ENCODE data around the gene TAS2R16. TPM values are rescaled to one million over a fixed set of nuclear protein-coding genes. Genes with fewer than 3 reads are reported as not detected.

Gene TAS2R16
- total RNA-seq (not detected), polyA plus RNA-seq (not detected)

- DNase-seq = no peak
- Histone ChIP-seq H3K27ac (no peak within 1 kb of the TSS), H3K27me3 (no peaks in the 10 kb centered on the region), H3K36me3 (no peaks in the 10 kb centered on the region), H3K9me3 (no peaks in the 10 kb centered on the region), H3K4me3 (no peak within 1 kb of the TSS), H3K4me1 (no peaks in the 10 kb centered on the region)
- ATAC-seq = no peak
- TF ChIP-seq, protein P1, sequence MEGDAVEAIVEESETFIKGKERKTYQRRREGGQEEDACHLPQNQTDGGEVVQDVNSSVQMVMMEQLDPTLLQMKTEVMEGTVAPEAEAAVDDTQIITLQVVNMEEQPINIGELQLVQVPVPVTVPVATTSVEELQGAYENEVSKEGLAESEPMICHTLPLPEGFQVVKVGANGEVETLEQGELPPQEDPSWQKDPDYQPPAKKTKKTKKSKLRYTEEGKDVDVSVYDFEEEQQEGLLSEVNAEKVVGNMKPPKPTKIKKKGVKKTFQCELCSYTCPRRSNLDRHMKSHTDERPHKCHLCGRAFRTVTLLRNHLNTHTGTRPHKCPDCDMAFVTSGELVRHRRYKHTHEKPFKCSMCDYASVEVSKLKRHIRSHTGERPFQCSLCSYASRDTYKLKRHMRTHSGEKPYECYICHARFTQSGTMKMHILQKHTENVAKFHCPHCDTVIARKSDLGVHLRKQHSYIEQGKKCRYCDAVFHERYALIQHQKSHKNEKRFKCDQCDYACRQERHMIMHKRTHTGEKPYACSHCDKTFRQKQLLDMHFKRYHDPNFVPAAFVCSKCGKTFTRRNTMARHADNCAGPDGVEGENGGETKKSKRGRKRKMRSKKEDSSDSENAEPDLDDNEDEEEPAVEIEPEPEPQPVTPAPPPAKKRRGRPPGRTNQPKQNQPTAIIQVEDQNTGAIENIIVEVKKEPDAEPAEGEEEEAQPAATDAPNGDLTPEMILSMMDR (IDR thresholded peaks at IDR 0.05) = no peak
- intact Hi-C loops (cut with DNase I) = no loop called here
- FAIRE-seq = no peak
Measured at GRCh38 chr7:122995600-122995999, at the start of gene TAS2R16. TSS of gene TAS2R16 (minus strand) at chr7:122995700. CDS start at chr7:122995634, 66 bp downstream.

DNA sequence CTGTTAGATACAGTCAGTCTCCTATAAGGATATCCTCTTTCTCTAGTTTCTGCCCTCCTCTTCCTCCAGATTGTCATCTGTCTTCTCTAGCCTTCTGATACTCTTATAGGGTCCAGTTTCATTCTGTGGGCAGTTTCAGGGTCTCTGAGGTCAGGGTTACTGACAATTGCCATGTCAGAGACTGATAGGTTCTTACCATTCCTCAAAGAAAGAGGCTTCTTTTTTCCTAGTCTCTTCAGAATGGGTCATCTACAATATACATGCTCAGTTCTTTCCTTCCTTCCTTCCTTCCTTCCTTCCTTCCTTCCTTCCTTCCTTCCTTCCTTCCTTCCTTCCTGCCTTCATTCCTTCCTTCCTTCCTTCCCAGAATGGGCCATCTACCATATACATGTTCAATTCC lies 48.1 kb upstream of the TAS2R16 start:
- no peak for DNase-seq
- Histone ChIP-seq H3K27ac (no peak overlapping the region), H3K4me1 (no peaks in the 10 kb centered on the region), H3K4me3 (no peak overlapping the region), H3K36me3 (no peaks in the 10 kb centered on the region), H3K27me3 (no peaks in the 10 kb centered on the region), H3K9me3 (no peaks in the 10 kb centered on the region)
- ATAC-seq = no peak
- no peak for FAIRE-seq
- intact Hi-C loops (cut with DNase I) = no loop called here
- TF ChIP-seq, protein P1 (IDR thresholded peaks at IDR 0.05) = no peak

- Histone ChIP-seq H3K4me3 (no peak overlapping the region), H3K27ac (no peak overlapping the region), H3K4me1 (no peaks in the 10 kb centered on the region), H3K27me3 (no peaks in the 10 kb centered on the region), H3K9me3 (no peaks in the 10 kb centered on the region), H3K36me3 (no peaks in the 10 kb centered on the region)
- DNase-seq (no peak), ATAC-seq (no peak), FAIRE-seq (no peak)
- WGBS, 2 donors = 62 to 76% methylated on average over 1 of the region's 1 CpG
- intact Hi-C loops (cut with DNase I) = no loop called here
- TF ChIP-seq, protein P1 (IDR thresholded peaks at IDR 0.05) = no peak
Measured at GRCh38 chr7:123041101-123041500, 45.6 kb upstream of the TAS2R16 start.

DNA sequence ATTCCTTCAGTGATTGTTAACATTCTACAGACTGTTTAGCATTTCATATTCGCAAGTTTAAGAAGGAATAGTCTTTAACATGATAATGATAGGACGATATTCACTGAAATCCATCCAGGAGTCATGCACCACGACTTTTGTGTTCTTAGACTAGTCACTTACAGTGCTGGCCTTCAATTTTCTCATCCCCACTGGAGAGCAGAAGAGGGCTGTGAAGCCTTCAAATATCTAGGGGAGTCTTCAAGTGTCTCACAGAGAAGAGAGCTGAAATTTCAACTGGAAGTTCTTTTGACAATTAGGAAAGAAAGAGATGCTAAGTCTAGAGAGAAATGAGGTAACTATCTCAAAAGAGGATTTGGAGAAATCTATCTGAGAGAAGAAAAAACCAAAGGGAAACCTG lies 43.8 kb upstream of the TAS2R16 start:
- H3K27ac ChIP-seq = no peak overlapping the region
- ATAC-seq (no peak), DNase-seq (no peak), FAIRE-seq (no peak)
- no peaks in the 10 kb centered on the region for H3K27me3 ChIP-seq
- no peaks in the 10 kb centered on the region for H3K9me3 ChIP-seq
- WGBS, 2 donors = 31 to 47% methylated on average over 3 of the region's 3 CpGs
- no peaks in the 10 kb centered on the region for H3K36me3 ChIP-seq
- H3K4me1 ChIP-seq = no peaks in the 10 kb centered on the region
- intact Hi-C loops (cut with DNase I) = no loop called here
- TF ChIP-seq, protein P1 (IDR thresholded peaks at IDR 0.05) = no peak
- no peak overlapping the region for H3K4me3 ChIP-seq

GRCh38 chr7:123034106-123034505 lies 38.6 kb upstream of the TAS2R16 start:
- no peak overlapping the region for H3K27ac ChIP-seq
- FAIRE-seq (no peak), DNase-seq (no peak), ATAC-seq (no peak)
- TF ChIP-seq, protein P1 (IDR thresholded peaks at IDR 0.05) = no peak
- intact Hi-C loops (cut with DNase I) = no loop called here
- WGBS, 2 donors = 97 to 99% methylated on average over 1 of the region's 1 CpG
- no peaks in the 10 kb centered on the region for H3K27me3 ChIP-seq
- no peaks in the 10 kb centered on the region for H3K36me3 ChIP-seq
- H3K9me3 ChIP-seq = no peaks in the 10 kb centered on the region
- no peak overlapping the region for H3K4me3 ChIP-seq
- H3K4me1 ChIP-seq = no peaks in the 10 kb centered on the region
